GM18858 (cell line): ENCODE data around the gene TLE2.
"Not testable (repeated sequence)": the region's sequence is repeated elsewhere in the genome, so short reads cannot be mapped to it uniquely, and the experiment has no call there.

Experiments
- ATAC-seq: cut with Tn5 transposase; IDR thresholded peaks from one replicate; pipeline ENCODE4 v1.9.1; 2021; ENCODE audit not compliant: unreplicated experiment

TLE2 gene

DNA sequence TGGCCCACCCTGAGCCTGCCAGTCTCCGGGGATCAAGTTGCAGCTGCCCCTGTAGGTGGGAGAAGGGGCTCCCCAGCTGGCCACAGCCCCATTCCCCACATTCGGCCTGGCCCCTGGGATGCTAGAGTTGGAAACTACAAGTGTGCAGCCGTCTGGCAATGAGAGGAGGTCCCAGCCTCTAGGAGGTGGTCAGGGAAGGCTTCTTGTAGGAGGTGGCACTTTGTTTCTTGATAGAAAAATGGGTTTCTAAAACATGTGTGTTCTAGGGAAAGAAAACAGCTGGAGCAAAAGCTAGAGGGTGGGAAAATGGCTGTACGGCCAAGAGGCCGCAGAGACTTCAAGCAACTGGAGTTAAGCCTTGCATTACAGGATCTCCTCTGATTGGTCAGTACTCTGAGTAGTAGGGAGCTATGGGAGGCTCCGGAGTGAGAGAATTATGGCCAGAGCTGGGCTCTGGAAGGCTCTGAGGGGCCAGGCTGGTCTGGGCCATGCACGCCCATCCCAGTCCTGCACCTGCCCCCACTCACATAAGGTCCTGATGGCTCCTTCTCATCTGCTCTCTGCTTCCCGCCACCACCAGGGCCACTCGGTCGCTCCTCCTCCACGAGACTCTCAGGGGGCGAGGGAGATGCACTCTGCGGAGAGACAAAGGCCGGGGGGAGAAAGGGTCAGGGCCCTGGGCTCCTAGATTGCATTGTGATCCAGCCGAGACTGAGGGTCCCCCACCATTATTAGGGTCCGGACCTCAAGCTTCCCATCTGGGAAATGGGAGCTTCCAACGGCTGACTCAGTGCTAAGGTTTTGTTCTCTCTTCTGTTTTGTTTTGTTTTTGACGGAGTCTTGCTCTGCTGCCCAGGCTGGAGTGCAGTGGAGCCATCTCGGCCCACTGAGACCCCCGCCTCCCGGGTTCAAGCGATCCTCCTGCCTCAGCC, 13.7 kb downstream of the TLE2 start:
- ATAC-seq: no peak

DNA sequence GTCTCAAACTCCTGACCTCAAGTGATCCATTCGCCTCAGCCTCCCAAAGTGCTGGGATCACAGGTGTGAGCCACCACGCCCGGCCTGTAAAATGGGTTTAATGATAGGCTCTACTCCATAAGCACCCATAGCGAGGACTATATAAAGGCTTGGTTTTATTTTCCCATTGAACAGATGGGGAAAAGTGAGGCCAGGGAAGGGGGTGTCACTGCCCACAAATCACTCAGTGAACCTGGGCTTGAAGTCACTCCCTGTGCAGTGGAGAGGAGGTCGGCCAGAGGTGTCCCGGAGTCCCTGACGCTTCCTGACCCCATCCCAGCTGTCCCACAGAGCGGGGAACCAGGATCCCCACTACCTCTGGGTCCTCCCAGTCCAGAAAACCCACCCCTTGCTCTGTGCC, 14.9 kb downstream of the TLE2 start:
- no peak for ATAC-seq

DNA sequence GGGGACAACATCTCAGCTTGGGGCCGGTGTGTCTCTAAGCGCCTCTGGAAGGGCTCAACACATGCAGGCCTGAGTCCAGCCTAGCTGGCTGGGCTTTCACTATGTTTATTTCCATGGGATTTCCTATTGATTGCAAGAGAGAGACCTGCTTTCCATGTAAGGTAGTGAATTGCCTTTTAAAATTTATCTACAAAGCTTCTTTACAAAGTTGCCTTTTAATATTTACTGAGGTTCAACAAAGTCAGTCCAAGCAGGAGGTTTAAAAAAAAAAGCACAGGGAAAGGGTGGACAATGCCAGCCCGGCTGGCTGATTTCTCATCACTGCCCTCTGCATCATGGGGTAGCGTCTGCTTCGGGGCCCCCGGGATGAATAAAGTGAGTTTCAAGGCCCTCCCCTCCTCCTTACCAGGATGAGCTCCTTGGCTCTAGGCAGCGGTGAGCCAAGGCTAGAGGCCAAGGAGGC, 15.8 kb downstream of the TLE2 start:
- no peak for ATAC-seq

DNA sequence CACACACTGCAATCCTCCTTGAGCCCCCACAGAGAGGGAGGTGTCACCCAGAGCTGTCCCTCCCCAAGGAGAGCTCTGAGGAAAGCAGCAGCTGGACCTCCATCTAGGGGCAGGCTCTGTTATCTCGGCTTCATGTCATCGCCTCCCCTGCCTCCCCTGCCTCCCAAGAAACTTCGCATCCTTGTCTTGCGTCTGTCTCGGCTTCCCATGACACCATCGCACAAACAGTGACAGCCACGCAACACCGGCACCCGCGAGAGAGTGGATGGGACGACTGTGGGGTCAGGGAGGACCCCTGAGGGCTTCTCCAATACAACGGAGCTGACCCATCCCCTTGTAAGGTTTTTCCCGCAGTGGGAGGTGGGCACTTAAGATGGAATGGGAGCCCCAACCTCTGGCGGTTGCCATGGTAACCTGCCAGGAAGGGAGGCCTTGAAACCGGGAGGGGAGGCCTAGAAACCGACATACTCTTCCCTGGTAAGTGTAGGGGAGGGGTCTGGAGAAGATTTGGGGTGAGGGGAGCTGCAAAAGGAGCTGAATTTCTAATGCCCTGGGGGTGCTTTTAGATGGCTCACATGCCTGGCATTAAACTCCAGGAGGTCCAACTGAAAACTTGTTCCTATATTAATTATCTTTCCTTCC, 16.3 kb downstream of the TLE2 start:
- no peak for ATAC-seq

DNA sequence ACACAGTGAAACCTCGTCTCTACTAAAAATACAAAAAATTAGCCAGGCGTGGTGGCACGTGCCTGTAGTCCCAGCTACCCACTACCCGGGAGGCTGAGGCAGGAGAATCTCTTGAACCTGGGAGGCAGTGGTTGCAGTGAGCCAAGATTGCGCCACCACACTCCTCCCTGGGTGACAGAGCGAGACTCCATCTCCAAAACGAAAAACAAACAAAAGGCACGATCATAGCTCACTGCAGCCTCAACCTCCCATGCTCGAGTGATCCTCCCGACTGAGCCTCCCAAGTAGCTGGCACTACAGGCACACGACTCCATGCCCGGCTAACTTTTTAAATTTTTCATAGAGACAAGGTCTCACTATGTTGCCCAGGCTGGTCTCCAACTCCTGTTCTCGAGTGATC, 17.0 kb downstream of the TLE2 start:
- ATAC-seq: not testable (repeated sequence)

DNA sequence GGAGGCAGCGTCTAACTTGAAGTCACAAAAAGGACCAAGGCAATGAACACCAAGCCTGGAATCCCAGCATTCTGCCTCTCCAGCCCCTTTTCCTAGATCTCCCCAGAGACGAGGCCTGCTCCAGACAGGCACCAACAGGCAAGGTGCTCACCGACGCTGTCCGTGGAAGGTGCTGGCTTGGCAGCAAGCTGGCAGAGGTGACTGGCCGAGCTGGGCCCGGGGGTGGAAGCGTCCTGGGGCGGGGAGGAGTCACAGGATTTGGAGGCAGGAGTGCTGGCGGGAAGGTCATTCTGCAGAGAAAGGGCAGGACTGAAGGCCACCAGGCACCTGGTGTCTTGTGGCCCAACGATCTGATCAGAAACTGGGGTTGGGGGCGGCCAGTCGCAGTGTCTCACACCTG, 18.2 kb downstream of the TLE2 start:
- ATAC-seq: no peak

DNA sequence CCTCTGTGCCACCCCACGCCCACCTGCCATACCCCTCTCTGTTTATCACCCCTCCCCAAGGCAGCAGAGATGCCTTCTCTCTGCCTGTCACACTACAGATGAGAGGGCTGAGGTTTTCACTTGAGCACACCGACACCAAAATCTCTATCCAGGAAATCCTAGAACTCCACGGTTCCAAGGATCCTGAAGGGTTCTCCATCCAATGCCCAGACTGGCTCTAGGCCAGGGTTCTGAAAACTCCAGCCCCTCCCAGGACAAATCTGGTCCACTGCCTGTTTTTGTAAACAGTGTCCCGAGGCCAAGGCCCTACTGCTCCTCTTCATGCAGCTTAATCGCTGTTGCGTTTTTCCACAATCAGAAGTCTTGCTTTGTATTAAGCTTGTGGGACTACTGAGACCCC, 20.1 kb downstream of the TLE2 start:
- ATAC-seq: no peak

DNA sequence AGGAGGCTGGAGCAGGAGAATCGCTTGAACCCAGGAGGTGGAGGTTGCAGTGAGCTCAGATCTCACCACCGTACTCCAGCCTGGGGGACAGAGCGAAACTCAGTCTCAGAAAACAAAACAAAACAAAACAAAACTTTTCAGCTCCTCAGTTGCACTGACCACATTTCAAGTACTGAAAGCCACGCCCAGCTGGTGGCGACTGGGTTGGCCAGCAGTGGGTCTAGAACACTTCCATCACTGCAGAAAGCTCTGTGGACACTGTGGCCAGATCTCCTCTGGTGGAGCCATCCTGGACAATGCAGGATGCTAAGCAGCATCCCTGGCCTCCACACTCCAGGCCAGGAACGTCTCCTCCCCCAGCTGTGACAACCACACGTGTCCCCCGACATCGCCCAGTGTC, 21.1 kb downstream of the TLE2 start:
- no peak for ATAC-seq

DNA sequence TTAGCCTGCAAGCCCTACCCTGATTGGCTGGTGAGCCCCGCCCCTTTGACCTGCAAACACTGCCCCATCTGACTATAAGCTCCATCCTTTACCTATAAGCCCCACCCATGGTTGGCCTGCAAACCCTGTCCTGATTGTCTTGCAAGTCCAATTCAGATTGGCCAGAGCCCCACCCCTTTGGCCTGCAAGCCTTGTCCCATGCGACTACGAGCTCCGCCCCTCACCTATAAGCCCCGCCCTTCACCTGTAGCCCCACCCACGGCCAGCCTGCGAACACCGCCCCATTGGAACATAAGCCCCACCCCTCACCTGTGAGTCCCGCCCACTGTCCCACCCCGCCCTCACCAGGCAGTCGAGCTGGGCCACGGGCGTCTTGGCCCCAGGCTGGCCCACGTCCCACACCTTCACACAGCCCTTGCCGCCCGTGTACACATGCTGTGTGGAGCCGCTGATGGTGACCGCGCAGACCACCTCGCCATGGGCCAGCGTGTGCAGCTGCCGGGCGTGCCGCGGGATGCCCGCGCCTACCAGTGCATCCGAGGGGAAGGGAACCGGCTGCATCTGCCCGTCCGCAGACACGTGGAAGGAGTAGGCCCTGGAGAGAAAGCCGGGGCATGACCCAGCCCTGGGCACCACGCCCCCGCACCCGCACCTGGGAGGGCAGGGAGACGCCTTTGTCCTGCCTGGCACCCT, 22.9 kb downstream of the TLE2 start:
- ATAC-seq: no peak

DNA sequence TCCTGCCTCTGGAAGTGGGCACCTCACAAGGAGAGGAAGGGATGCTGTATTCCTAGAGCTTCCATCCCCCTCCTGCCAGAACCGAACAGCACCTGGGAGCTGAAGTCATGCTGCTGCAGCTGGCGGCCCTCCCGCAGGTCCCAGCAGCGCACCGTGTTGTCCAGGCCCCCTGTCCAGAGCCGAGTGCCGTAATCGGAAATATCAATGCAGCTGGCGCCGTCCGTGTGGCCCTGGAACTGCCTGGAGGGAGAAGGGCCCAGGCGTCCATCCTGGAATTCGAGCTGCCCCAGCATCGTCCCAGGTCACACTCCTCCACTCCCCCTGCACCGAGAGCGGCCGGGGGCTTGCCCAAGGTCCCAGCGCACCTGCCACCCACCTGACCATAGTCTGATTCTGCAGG, 23.7 kb downstream of the TLE2 start:
- no peak for ATAC-seq

DNA sequence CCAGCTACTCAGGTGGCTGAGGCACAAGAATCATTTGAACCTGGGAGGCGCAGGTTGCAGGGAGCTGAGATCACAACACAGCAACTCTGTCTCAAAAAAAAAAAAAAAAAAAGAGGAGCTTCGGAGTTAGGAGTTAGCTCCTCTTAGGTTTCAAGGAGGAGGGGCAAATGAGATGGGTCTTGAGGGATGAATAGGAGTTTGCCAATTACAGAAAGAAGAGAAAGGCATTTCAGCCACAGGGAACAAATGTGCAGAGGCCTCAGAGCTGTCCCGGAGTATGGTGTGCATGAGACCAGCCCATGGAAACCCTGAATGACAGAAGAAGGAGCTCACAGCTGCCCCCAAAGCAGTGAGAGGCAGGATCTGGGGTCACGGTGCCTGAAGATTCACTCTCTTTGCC, 24.6 kb downstream of the TLE2 start:
- no peak for ATAC-seq

DNA sequence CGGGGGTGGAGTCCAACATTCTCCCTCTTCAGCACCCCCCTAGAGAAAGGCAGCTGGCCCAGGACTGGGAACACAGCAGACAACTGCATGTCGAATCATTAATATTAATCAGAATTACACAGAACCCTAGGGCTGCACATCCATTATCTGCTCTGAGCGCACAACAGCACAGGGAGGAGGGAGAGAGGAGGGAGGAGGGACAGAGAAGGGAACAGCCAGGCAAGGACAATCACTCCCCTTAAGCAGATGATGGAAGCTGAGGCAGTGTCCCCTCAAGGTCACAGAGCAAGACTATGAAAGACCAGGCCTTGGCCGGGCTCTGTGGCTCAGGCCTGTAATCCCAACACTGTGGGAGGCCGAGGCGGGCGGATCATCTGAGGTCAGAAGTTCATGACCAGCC, 26.0 kb downstream of the TLE2 start:
- ATAC-seq: no peak

DNA sequence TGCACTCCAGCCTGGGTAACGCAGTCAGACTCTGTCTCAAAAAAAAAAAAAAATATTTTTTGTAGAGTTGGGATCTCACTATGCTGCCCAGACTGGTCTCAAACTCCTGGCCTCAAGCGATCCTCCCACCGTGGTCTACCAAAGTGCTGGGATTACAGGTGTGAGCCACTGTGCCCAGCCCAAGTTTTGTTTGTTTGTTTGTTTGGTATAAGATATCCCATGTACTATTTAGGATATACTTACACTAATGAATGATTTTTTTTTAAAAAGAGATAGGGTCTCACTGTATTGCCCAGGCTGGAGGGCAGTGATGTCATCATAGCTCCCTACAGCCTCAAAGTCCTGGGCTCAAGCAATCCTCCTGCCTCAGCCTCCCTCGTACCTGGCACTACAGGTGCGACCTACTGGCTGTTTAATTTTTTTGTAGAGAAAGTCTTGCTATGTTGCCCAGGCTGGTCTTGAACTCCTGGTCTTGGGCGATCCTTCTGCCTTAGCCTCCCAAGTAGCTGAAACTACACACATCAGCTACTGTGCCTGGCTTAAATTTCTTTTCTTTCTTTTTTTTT, 27.8 kb downstream of the TLE2 start:
- no peak for ATAC-seq

DNA sequence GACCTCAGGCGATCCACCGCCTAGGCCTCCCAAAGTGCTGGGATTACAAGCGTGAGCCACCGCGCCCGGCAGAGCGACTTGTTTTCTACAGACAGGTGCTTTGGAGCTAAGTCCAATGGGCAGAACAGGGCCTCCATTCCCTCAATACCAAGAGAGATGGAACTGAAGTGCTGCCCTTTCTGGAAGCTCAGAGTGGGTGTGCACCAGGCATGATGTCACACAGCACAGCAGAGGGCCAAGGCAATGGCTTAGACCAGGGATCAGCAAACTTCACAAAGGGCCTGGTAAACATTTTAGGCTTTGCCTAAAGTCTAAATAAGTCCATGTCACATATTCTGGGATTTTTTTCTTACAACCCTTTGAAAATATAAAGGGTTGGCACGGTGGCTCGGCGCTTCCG, 30.4 kb downstream of the TLE2 start:
- no peak for ATAC-seq

DNA sequence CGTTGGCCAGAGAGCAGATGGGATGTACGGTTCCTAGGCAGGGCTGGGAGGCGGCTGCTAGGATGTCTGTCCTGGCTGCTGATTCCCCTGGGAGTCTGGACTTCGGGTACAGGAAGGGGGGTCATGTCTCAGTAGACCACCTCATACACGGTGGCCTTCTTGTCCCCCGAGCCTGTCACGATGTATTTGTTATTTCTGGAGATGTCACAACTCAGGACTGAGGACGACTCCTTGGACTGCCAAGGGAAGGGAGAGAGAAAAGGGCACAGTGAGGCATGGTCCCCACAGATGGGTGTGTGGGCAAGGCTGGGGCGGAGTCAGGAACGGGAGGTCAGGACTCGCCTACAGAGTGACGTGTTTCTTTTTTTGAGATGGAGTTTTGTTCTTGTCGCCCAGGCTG, 31.4 kb downstream of the TLE2 start:
- ATAC-seq: no peak

DNA sequence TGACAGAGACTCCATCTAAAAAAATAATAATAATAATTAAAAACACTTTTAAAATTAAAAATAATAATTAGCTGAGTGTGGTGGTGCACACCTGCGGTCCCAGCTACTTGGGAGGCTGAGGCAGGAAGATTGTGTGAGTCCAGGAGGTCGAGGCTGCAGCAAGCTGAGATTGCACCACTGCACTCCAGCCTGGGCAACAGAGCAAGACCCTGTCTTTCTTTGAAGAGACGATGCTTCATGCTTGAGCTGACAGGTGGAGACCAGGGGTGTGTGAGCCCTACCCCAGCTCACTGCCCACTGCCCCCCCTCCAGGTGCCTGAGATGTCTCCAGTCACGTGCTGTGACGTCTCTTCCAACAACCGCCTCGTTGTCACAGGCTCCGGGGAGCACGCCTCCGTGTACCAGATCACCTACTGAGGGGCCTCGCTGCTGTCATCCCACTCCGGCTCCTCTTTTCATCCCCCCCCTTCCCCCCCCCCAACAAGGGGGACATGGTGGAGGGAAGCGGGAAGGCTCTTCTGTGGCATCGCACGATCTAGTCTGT, 34.4 kb downstream of the TLE2 start:
- no peak for ATAC-seq

DNA sequence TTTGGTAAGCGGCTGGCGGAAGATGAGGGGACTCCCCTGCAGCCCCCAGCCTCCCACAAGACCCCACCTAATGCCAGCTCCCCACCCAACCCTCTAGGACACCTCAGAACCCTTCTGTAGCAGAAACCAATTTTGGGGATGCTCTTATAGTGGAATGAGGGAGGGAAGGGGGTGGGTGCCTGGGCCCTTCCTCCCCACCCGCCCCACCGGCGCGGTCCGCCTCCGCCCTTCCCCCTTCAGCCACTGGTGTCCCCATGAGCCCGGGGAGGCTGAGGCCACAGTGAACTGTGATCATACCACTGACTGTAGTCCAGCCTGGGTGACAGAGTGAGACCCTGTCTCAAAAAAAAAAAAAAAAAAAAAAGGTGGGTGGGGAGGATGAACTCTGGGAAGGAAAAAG, 35.5 kb downstream of the TLE2 start:
- no peak for ATAC-seq

DNA sequence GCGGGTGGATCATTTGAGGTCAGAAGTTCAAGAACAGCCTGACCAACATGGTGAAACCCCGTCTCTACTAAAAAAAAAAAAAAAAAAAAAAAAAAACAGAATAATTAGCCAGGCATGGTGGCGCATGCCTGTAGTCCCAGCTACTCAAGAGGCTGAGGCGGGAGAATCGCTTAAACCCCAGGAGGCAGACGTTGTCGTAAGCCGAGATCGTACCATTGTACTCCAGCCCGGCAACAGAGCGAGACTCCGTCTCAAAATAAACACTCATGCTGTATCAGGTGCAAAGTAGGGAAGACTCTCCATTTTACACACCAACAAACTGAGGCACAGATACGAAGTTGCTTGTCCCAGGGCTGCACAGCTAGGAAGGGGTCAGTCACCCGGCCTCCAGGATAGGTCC, 36.1 kb downstream of the TLE2 start:
- no peak for ATAC-seq

DNA sequence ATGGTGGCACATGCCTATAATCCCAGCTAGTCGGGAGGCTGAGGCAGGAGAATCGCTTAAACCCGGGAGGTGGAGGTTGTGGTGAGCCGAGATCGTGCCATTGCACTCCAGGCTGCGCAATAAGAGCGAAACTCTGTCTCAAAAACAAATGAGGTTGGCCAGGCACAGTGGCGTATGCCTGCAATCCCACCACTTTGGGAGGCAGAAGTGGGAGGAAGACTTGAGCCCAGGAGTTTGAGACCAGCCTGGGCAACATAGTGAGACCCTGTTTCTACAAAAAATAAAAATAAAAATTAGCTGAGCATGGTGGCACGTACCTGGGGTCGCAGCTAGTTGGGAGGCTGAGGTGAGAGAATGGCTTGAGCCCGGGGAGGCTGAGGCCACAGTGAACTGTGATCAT, 36.7 kb downstream of the TLE2 start:
- not testable (repeated sequence) for ATAC-seq

DNA sequence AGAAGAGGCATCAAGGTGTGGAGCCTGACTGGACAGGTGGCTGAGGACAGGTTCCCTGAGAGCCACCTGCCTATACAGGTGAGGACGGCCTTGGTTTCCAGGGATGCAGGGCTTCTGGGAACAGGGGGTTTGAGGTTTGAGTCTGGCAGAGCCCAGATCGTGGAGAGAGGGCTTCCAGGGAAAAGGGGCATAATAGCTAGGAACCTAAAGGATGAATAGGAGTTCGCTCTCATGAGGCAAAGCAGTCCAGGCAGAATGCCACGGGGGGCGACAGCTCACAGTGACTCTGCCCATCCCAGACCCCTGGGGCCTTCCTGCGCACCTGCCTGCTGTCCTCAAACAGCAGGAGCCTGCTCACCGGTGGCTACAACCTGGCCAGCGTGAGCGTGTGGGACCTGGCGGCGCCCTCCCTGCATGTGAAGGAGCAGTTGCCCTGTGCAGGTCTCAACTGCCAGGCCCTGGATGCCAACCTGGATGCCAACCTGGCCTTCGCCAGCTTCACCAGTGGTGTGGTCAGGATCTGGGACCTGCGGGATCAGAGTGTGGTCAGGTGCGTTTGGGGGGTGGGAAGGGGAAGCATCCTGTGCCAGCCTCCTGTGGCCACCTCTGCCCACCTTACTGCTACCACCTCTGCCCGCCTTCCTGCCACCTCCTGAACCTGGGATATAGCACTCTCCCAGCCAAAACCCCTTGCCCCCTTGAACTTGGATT, 39.7 kb downstream of the TLE2 start:
- ATAC-seq: no peak

DNA sequence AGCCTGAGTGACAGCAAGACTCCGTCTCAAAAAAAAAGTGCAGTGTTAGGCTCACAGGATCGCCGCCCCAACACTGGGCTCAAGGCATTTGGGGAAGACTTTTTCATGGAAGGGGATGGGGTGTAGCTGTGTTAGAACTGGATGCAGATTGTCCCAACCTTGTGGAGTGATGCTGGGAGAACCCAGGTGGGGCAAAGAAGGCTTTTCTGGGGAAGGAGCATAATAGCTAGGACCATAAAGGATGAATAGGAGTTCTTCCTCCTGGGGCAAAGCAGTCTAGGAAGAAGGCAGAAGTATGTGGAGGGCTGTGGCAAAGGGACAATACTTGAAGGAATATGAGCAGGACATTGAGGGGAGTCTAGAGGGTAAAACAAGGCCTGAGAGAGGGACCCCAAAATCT, 40.5 kb downstream of the TLE2 start:
- no peak for ATAC-seq
